ENCODE measurements around the gene OSGEP.
"Not testable (repeated sequence)": the region's sequence is repeated elsewhere in the genome, so short reads cannot be mapped to it uniquely, and the experiment has no call there.

- TF ChIP-seq CTCF (IDR thresholded peaks at IDR 0.05; ENCODE audit: low read depth, low read length); EZH2phosphoT487 (IDR thresholded peaks at IDR 0.05; ENCODE audit: low read depth): not testable (repeated sequence)
These were observed 11.0 kb downstream of the OSGEP start for GRCh38 chr14:20443650-20444049.
